Stimulated activated CD4-positive, alpha-beta T cell treated with anti-CD3 and anti-CD28 coated beads, Interleukin-2, amount 100 ng/mL, for 4 hours (primary cell): Measurements from ENCODE around the gene INPP4B.

ENCODE experiments used
- DNase-seq: peaks from one replicate; pipeline ENCODE4 v3.0.0-alpha.2; 2020; ENCODE audit warnings: low read depth

Gene INPP4B

DNA sequence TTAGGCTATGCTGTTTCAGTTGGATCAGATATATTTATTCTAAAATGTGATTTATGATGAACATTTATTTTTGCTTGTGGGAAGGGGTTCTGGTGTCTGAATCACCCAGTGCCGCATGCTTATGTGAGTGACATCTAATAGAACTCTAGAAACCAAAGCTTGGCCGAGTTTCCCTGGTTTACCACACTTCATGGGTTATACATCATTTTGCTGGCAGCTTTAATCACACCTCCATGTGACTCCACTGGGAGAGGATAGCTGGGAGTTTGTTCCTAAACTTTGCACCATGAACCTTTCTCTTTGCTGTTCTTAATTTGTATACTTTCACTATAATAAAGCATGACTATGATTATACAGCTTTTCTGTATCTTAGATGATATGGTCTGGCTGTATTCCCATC, 382.9 kb downstream of the INPP4B start:
- DNase-seq: no peak

DNA sequence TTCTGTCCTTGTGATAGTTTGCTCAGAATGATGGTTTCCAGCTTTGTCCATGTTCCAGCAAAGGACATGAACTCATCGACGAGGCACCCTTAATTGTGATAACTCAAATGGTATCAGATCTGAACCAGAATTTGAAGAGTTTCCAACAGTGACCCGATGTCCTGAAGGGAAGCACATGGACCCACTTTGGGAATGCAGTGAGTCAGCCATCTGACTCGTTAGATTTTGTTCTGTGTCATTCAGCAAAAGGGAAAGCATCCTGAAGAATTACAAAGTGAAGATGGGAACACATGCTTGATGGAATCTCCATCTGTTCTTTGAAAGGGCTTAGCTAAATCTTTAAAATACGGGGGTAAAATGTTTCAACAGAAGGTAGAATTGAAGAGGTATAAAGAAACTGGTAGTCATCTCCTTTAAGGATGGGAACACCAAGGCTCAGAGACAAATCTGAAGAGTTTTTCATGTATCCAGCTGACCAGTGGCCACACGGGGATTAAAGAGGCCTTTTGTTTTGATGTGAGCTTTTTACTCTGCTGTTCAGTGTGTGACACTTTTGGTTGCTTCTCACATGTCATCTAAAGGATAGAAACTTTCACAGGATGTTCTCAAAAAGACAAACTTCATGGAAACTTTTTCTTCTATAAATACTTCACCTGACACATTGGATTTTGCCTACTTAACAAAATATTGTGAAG, 393.8 kb downstream of the INPP4B start:
- no peak for DNase-seq

DNA sequence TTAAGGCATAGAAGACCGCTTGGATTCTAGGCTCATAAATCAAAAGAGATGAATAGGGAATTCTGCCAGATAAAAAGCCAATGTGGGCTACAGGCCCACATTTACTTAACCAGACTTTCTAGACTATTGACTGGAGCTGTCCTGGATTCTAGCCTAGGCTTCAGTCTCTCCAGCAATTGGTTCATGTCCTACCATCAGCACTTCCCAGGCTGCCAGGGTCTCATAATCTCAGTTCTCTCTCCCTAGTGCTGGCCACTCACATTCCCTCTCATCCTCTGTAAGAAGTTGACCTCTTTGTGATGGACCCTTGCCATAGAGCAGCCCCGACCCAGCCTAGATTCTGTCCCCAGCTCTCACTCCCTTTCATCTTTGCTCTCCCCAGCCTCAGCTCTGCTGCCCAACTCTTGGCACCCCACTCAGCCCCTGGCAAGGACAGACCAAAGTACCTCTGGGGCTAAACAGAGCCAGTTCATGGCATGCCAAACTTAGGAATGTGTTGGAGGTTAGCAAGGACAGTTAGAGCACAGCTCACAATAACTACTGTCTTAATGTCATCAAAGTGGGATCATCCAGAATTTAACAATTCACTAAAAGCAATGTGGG, 396.2 kb downstream of the INPP4B start:
- no peak for DNase-seq

DNA sequence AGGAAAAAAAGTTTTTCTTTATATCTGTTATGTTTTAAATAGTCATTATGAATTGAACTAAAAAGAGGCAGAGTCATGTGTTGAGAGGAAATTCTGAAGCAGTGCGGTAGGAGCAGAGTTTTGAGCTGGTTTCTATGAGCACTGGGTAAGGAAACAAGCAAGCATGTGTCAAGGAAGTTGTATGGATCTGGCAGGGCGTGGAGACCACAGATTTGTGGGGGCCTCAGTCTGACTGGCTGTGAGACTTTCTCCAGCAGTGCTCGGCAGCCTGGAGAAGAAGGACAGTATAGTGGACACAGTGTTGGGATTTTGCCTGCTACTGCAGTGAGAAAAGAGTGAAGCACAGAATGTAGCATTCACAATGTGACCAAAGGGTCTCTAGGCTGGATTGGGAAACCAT, 399.1 kb downstream of the INPP4B start:
- no peak for DNase-seq

DNA sequence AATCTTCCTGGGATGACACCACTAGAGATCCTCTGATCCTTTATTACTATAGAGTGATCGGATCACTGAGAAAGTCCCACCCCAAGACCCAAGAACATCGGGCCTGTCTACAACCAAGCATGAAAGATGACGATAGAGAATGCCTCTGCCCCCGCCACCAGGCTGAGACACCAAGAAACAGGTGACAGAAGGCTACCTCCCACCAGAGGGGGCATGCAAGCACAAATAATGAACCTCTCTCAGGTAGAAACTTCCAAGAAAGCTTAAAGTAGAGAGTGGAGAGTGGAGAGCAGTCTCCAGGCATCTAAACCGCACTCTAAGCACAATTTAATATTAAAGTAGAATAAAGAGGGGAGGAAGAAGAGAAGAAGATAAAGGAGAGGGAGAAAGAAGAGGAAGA, 402.6 kb downstream of the INPP4B start:
- DNase-seq: no peak

DNA sequence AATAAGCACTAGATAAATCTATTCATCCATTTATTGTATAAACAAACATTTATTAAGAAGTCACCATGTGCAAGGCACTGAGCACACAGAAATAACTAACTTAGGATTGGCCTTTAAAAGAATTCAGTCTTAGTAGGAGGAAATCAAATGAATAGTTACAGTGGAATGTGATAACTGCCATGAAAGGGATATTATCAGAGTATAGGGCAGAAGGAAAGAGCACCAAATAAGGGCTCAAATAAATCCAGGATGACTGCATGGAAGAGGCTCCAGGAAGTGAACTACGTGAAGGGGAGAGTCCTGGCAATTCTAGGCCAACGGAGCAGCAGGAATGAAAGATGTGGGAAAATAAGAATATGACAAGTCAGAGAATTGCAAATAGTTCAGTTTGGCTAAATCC, 406.0 kb downstream of the INPP4B start:
- DNase-seq: no peak

DNA sequence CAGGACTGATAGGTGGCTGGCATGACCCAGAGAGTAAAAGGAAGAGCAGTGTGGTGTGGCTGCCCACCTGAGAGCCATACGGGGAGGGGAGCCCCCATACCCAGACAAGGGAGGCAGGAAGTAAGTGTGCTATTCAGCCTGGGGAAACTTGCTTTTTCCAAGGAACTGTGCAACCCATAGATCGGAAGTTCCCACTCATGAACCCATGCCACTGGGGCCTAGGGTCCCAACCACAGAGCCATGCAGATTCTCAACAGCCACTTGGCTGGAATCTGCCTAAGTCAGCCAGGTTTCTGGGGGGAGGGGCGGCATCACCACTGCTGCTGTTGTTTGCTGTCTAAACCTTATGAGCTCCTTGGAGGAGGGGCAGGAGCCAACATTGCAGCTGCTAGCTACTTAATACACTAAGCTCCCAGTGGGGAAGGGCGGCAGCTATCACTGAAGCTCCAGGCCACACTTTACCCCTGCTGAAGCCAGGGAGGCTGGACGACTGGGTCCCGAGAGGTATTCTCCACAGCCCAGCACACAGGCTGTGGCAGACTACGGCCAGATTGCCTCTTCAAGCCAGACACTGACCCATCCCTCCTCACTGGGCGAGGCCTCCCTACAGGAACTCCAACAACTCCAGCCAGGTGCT, 410.4 kb downstream of the INPP4B start:
- DNase-seq: no peak

DNA sequence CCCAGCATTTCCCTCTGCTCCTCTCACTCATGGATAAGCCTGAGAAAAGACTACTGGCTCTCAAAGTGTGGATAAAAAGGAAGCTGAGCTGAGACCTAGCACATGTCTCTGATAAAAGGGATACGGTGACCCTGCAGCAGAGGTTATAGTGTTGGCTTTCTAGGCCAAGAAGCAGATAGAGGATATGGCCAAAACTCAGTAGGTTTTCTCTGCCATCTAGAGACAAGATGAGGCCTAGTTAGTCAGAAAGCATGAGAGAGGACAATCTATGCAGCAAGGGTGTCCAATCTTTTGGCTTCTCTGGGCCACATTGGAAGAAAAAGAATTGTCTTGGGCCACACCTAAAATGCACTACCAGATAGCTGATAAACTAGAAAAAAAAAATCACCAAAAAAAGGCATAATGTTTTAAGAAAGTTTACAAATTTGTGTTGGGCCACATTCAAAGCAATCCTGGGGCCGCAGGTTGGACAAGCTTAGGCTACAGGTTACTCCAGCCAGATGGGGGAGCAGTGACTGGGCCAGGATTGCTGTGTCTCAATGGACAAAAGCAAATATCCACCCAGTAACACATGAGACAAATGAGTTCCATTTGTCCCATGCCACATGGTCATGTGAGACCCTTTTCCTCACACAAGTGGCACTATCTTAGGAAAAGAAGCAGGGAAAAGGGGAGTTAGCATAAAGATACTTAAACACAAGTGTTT, 411.4 kb downstream of the INPP4B start:
- no peak for DNase-seq

DNA sequence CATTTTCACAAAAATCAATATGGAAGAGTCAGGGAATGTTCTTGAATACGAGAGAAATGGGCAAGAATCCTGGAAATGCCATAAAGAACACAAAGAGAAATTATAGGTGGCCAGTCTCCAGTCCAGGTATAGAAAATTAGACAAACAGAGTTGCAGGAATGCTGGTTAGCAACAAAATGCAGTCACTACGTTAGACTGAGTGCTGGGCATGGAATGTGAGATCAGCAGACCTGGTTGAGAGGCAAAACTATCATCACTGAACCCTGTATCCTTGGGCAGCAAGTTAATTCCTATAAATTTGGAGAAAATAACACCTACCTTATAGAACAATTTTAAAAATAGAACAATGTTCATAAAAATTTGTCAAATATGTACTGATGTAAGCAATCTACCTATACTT, 417.4 kb downstream of the INPP4B start:
- DNase-seq: no peak

DNA sequence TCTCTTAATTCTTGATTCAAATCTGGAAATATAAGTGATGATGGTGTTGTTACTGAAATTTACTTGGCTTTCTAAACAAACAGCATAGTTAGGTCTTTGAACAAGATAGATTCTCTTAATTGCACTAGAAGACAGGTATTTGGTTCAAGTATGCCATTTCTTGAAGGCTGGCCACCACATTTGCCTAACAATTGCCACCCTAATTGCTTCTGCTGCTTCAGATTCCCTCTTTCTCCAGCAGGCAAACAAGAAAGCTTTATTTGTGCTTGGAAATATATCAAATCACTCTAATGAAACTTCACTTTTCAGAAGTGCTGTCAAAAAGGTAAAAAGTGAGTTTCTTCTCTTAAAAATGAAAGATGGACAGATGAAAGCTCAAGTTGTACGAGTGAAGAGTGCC, 418.6 kb downstream of the INPP4B start:
- no peak for DNase-seq

DNA sequence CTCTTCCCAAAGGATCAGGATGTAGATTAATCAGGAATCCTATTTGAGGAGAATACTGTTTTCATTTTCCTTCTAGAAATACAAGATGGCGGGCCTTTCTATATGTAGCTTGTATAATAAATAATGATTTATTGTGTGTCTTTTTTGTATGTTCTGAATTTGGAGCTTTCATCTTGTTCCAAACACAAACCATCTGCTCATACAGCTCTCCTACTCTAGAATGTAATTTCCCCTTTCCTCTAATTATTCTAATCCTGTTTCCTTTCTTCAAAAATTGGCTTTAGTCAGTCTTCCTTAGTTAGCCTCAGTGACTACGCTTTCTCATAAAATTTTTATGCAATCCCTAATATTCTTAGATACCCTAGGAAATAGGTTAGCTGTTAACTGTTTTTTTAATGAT, 422.2 kb downstream of the INPP4B start:
- no peak for DNase-seq

DNA sequence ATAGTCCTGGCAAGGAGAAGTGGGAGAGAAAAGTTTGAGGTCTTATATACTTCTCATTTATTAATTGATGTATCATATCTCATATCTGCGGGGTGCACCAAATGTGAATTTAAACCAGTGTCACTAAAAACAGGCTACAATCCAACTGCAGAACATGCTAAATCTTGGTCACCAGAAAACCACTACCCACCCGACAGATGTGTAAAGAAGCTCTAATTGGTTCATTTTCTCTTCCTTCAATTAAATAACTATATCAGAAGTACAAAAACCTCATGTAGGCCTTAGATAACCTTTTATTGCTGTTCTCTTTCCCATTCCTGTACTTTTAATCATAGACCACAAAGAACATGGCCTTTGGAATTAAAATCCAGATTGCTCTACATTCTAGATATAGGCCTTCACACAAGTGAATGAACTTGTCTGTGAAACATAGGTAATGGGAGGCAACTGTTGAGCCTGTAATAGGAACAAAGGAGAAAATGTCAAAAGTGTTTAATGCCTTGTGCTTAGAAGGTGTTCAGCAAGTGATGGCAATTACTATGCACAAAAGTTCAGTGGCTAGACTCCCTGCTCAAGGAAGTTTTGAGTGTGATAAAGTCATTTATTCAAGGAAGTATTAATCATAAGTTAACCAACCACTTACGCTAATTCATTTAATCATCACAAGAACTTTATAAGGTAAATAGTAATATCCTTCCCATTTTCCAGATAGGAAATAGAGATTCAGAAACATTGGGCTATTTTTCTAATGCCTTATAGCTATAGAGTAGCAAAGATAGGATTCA, 425.6 kb downstream of the INPP4B start:
- no peak for DNase-seq

DNA sequence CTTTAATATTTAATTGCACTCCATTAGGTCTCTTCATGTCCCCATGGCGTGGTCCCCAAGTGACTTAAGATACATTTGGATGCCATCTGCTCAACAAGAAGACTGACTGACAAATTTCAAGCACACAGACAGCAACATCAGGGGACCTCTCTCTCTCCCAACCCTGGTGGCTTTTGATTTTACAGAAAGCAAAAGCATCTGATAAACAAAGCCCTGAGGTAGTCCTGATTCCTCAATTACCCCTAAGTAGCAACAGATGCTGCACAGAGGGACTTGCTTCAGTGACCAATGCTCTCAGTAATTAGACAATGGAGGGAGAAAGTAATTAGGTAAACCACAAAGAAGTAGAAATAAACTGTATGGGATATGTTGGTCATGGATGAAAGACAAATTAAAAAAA, 426.4 kb downstream of the INPP4B start:
- no peak for DNase-seq

DNA sequence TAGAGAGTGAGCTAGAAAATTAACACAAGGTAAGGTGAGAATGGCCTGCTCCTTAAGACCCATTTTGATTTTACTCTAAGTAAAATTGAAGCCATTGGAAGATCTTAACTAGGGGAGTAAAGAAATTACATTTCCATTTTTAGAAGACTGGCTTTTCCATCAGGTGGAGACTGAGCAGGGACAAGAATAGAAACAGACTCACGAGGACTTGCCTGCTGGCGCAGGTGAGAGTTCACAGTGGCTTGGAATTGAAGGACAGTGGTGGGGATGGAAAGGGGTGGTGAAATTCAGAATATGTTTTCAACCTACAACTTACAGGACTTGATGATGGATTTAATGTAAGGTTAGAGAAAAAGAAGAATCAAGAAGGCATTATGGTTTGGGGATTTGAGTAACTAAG, 427.4 kb downstream of the INPP4B start:
- no peak for DNase-seq

DNA sequence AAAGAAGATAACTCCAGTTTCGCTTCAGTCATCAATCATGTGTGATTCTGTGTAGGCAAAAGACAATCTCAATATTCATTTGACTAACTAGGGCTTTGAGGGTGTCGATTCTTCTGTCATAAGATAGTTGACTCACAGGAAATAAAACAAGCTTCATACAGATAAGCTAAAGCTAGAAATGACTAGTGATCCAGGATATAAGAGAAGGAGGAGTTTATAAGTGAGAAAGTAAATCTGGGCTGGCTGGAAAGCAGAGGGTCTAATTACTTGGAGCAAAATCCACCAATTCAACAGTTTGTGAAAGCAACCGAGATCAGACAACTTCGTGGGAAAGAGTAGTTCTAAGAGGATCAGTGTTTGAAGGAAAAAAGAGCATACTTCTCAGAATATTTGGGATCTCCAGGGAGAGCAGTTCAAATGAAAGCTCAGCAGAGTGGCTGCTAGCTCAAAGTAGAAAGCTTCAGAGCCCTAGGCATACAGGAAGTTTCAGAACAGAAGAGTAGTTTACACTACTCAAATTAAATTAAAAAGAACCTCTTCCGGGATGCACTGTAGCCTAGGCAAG, 429.3 kb downstream of the INPP4B start:
- DNase-seq: no peak

DNA sequence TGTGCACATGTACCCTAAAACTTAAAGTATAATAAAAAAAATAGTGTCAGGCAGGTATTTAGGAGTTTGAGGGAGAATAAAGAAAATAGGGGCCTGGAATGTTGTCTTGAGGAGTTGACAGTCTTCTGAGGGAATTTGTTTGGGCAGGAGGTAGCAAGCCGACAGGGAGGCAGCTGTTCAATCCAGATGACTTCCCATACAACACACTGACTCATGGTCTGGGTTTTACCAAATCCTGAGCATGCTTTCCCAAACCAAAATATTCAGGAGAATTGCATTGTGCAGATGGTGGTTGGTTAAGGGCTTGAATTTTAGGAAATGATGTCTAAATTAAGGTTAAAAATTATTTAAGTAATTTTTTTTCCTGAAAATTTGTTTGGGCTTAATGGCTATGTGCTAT, 430.0 kb downstream of the INPP4B start:
- DNase-seq: no peak

DNA sequence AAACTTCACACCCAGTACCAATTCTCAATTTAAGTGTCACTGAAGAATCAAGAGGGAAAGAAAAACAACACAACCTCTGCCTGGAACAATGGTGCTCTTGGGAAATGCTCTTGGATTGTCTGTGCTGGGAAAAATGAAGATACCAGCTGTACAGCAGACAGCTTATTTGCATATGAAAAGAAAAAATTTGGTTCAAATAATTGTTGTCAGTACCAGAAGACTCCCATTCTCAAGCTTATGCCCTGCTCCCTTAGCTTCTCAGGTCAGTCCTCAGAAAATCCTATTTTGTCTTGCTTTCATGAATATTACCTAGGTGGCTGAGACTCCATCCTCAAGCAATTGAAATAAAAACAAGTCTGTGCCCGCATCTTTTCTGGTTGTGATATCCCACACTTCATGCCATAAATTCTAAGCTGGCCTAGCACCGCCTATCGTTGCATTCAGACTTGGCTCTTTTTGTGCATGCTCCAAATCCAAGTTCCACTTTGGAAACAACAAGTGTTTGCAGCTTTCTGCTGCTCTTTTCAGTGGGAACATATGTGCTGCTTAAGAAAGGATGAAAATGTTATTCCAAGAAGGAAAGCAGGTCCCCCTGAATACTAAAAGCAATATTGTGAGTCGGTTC, 431.6 kb downstream of the INPP4B start:
- no peak for DNase-seq

DNA sequence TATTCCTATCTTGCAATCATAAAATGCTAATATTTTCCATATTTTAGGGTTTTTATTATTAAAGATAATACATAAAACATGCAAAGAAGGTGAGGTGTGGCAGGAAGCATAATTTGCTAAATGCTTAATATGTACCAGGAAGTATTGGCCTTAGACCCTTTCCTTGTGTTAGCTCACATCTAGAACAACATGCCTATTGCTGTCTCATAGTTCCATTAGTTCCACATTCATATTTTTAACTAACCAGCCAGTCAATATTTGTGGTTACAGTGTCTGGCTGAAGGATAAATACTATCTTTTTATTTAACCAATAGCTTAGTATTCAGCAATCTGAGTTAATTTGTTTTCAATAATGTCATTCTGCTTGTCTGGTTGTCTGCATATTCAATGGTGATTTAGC, 432.6 kb downstream of the INPP4B start:
- DNase-seq: no peak

DNA sequence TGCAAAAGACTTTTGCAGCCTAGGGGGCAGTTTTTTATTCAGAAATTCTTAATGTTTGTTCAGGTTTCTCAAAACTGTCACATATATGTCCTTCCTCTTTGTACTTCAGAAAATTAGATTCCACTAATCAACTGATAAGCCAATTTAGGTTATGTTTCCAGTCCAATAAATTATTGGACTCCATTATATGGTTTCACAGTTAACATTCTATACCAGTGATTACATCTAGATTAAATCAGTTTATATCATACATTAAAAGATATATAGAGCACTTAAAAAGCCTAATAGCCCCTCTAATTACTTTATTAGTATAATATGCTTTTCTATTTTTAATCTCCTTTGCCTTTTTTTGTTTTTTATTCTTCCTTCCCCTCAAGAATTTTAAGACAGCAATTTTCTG, 434.1 kb downstream of the INPP4B start:
- DNase-seq: no peak

DNA sequence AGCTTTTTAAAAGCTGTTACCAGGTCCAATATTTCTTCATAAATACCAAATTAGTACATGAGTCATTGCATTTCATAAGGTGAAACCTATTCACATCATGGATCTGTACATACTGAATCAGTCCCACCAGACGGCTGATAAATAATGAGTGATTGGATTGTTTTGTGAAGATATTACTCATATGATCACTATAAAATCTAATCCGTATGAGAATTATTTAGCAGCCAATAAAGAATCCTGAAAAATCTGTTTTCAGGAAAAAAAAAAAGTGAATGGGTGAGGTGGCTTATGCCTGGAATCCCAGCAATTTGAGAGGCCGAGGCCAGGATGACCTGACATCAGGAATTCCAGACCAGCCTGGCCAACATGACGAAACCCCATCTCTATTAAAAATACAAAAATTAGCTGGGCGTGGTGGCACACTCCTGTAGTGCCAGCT, 438.1 kb downstream of the INPP4B start:
- no peak for DNase-seq

DNA sequence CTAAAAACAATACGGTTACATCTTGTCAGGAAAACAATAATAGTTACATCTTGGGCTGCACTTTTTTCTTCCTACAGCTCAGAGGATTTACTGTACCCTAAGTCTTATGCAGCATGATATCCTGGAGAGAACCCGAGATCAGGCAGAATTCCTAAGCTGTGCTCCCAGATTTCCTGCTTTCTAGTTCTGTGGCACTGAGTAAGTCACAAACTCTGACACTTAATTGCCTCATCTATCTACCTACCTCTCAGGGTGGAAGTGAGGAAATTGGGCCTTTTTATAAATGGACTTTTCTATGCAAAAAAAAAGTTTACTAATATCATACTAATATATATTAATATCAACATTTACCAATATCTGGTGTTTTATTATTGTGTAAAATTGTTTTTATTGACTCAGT, 438.5 kb downstream of the INPP4B start:
- no peak for DNase-seq
